GM12878 (cell line): Measurements from ENCODE around the gene COA1. TPM values are rescaled to one million over a fixed set of nuclear protein-coding genes. Genes with fewer than 3 reads are reported as not detected.

Experiments
- ATF2 ChIP-seq: IDR thresholded peaks from 2 replicates; pipeline ENCODE4 v1.6.1; 2012; ENCODE audit warnings: low read length, inconsistent platforms
- BACH1 ChIP-seq: fragments of 450-650 bp; IDR thresholded peaks from 2 replicates; pipeline ENCODE4 v1.6.1; 2017; ENCODE audit warnings: mild to moderate bottlenecking, borderline replicate concordance
- CREM ChIP-seq: IDR thresholded peaks from 2 replicates; pipeline ENCODE4 v1.6.1; 2014; ENCODE audit warnings: antibody characterized with exemption, low read depth
- HCFC1 ChIP-seq: fragments of 150-350 bp; IDR thresholded peaks from 2 replicates; pipeline ENCODE4 v1.6.1; 2014; ENCODE audit warnings: low read length
- JUND ChIP-seq: IDR thresholded peaks from 2 replicates; pipeline ENCODE4 v1.6.1; 2012; ENCODE audit warnings: low read depth, mild to moderate bottlenecking, low read length, improper control_type of control experiment, moderate library complexity
- LARP7 ChIP-seq: fragments of 450-650 bp; IDR thresholded peaks from 2 replicates; pipeline ENCODE4 v1.6.1; 2017; ENCODE audit warnings: mild to moderate bottlenecking
- MLLT1 ChIP-seq: fragments of 450-650 bp; IDR thresholded peaks from 2 replicates; pipeline ENCODE4 v1.6.1; 2016; ENCODE audit warnings: mild to moderate bottlenecking
- MYC ChIP-seq: IDR thresholded peaks from 2 replicates; pipeline ENCODE4 v1.6.1; 2011; ENCODE audit warnings: mild to moderate bottlenecking, low read length, moderate library complexity, inconsistent platforms; ENCODE audit not compliant: insufficient read depth, insufficient replicate concordance, insufficient read length, severe bottlenecking
- NBN ChIP-seq: fragments of 450-650 bp; IDR thresholded peaks from 2 replicates; pipeline ENCODE4 v1.6.1; 2016
- NFYA ChIP-seq: IDR thresholded peaks from 2 replicates; pipeline ENCODE4 v1.6.1; 2011; ENCODE audit warnings: low read depth, mild to moderate bottlenecking, low read length, improper control_type of control experiment, borderline replicate concordance
- NR2C1 ChIP-seq: fragments of 450-650 bp; IDR thresholded peaks from 2 replicates; pipeline ENCODE4 v1.6.1; 2017; ENCODE audit warnings: antibody characterized with exemption, mild to moderate bottlenecking, moderate library complexity
- PAX5 ChIP-seq: IDR thresholded peaks from 2 replicates; pipeline ENCODE4 v1.6.1; 2011; ENCODE audit warnings: low read depth, low read length, borderline replicate concordance
- POLR2AphosphoS5 ChIP-seq: IDR thresholded peaks from 2 replicates; pipeline ENCODE4 v1.6.1; 2011; ENCODE audit warnings: mild to moderate bottlenecking, low read length, inconsistent platforms
- RFX5 ChIP-seq: IDR thresholded peaks from 2 replicates; pipeline ENCODE4 v1.6.1; 2011; ENCODE audit warnings: low read depth, low read length, improper control_type of control experiment
- SMAD1 ChIP-seq: fragments of 450-650 bp; IDR thresholded peaks from 2 replicates; pipeline ENCODE4 v1.6.1; 2018; ENCODE audit warnings: mild to moderate bottlenecking, low read depth; ENCODE audit not compliant: partially characterized antibody
- SMC3 ChIP-seq: IDR thresholded peaks from 2 replicates; pipeline ENCODE4 v1.6.1; 2011; ENCODE audit warnings: low read length, improper control_type of control experiment, borderline replicate concordance
- STAT3 ChIP-seq: IDR thresholded peaks from 2 replicates; pipeline ENCODE4 v1.6.1; 2011; ENCODE audit warnings: low read depth, low read length, improper control_type of control experiment
- TARDBP ChIP-seq: IDR thresholded peaks from 2 replicates; pipeline ENCODE4 v1.6.1; 2016; ENCODE audit warnings: borderline replicate concordance
- TBL1XR1 ChIP-seq: IDR thresholded peaks from 2 replicates; pipeline ENCODE4 v1.6.1; 2012; ENCODE audit warnings: low read depth, low read length, improper control_type of control experiment
- ZBED1 ChIP-seq: IDR thresholded peaks from 2 replicates; pipeline ENCODE4 v1.6.1; 2016; ENCODE audit warnings: borderline replicate concordance
- ZNF274 ChIP-seq: IDR thresholded peaks from one replicate; pipeline ENCODE4 v1.8.0; 2011; ENCODE audit not compliant: insufficient read length, insufficient read depth
- ZSCAN29 ChIP-seq: fragments of 450-650 bp; IDR thresholded peaks from 2 replicates; pipeline ENCODE4 v1.6.1; 2017; ENCODE audit warnings: mild to moderate bottlenecking, moderate library complexity
- polyA plus RNA-seq, 11 experiments: library from polyadenylated mRNA; depleted of rRNA in 4 of 11; unstranded in 6 of 11; stranded (reverse) in 5 of 11; fragments of >200 nt; fragmentation: Nextera tagmentation in 4 of 11; fragmentation: Illumina TruSeq in 1 of 11; extraction: Ambion mirVana in 4 of 11; extraction: Trizol in 1 of 11; gene quantifications; 1 replicate in 1 of 11; 2 replicates in 10 of 11; pipeline versions ENCODE4 v1.2.1 to v1.2.3, GENCODE V29; 2011 to 2016; ENCODE audit warnings: inconsistent platforms in 2 of 11, missing spikeins in 2 of 11, low read depth in 1 of 11
- total RNA-seq, 4 experiments: library from RNA; depleted of rRNA in 3 of 4; stranded (reverse); fragments of >200 nt in 3 of 4; fragmentation: Illumina TruSeq in 1 of 4; extraction: Trizol in 1 of 4; gene quantifications; 2 replicates each; pipeline versions ENCODE4 v1.2.1 to v1.2.3, GENCODE V29; 2013 to 2021
- TF ChIP-seq, protein P1 (sequence below): fragments of 450-650 bp; IDR thresholded peaks from 2 replicates; pipeline ENCODE4 v1.6.1; 2017; ENCODE audit warnings: mild to moderate bottlenecking, low read depth, inconsistent platforms; ENCODE audit not compliant: poor library complexity, severe bottlenecking
- TF ChIP-seq, protein P2 (sequence below): fragments of 450-650 bp; formaldehyde crosslinking; IDR thresholded peaks from 2 replicates; pipeline ENCODE4 v1.5.0; 2022; ENCODE audit warnings: mild to moderate bottlenecking, missing genetic modification characterization

Gene COA1
- total and polyA plus RNA-seq, 10 of the 15 experiments (the other 5 are each of a cell fraction or from before 2014, with no cell fraction given): 83.1 to 258 (median 111) TPM

DNA sequence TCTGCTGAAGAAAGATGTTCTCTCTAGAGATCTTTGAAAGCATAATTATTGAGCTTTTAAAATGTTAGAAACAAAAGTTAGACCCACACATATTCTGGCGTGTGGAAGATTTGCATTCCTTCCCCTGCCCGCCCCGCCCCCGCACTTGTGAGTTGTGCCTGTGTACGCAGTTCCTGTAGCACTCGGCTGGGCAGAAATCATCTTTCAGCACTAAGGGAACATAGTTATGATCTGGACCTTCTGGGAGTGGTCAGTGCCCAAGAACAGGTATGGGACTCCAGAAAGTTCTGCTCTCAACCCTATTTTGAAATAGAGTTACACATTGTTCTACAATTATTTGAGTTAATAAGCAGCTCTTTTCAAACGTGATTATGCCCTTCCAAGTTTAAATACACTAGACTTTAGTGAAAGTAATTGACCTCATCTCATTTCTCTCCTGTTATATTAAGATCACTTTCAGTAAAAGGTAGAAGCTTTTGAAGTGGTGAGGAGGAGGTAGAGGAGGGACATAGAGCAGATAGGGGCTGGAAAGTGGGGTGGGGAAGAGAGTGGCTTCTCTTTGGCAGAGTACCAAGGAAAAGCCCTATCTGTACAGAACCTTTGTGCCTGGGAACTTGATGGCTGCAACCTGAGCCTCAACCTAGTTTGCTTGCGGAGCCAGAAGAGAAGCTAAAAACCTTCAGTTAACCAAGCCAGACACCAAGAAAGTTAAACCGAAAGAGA is 34.9 kb upstream of the COA1 start (continued):
- no peak for TF ChIP-seq SMC3
- no peak for TF ChIP-seq HCFC1
- TF ChIP-seq NBN: no peak
- TF ChIP-seq JUND: no peak
- TF ChIP-seq, protein P1, sequence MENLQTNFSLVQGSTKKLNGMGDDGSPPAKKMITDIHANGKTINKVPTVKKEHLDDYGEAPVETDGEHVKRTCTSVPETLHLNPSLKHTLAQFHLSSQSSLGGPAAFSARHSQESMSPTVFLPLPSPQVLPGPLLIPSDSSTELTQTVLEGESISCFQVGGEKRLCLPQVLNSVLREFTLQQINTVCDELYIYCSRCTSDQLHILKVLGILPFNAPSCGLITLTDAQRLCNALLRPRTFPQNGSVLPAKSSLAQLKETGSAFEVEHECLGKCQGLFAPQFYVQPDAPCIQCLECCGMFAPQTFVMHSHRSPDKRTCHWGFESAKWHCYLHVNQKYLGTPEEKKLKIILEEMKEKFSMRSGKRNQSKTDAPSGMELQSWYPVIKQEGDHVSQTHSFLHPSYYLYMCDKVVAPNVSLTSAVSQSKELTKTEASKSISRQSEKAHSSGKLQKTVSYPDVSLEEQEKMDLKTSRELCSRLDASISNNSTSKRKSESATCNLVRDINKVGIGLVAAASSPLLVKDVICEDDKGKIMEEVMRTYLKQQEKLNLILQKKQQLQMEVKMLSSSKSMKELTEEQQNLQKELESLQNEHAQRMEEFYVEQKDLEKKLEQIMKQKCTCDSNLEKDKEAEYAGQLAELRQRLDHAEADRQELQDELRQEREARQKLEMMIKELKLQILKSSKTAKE: no peak
- no peak for TF ChIP-seq PAX5
- no peak for TF ChIP-seq MYC
- TF ChIP-seq TBL1XR1: no peak
- no peak for TF ChIP-seq ATF2
- no peak for TF ChIP-seq SMAD1
- TF ChIP-seq NR2C1: no peak
- no peak for TF ChIP-seq TARDBP
- TF ChIP-seq STAT3: no peak
- TF ChIP-seq POLR2AphosphoS5: no peak; the same call in 1 of the 2 replicates
- no peak for TF ChIP-seq MLLT1
- no peak for TF ChIP-seq ZNF274
- TF ChIP-seq LARP7: no peak
- 0 out of 2 replicates have a peak, but pooled peaks have one; percentile 46 for TF ChIP-seq ZBED1
- TF ChIP-seq NFYA: no peak
- TF ChIP-seq RFX5: no peak
- TF ChIP-seq BACH1: no peak
- TF ChIP-seq ZSCAN29: no peak
- TF ChIP-seq, protein P2, sequence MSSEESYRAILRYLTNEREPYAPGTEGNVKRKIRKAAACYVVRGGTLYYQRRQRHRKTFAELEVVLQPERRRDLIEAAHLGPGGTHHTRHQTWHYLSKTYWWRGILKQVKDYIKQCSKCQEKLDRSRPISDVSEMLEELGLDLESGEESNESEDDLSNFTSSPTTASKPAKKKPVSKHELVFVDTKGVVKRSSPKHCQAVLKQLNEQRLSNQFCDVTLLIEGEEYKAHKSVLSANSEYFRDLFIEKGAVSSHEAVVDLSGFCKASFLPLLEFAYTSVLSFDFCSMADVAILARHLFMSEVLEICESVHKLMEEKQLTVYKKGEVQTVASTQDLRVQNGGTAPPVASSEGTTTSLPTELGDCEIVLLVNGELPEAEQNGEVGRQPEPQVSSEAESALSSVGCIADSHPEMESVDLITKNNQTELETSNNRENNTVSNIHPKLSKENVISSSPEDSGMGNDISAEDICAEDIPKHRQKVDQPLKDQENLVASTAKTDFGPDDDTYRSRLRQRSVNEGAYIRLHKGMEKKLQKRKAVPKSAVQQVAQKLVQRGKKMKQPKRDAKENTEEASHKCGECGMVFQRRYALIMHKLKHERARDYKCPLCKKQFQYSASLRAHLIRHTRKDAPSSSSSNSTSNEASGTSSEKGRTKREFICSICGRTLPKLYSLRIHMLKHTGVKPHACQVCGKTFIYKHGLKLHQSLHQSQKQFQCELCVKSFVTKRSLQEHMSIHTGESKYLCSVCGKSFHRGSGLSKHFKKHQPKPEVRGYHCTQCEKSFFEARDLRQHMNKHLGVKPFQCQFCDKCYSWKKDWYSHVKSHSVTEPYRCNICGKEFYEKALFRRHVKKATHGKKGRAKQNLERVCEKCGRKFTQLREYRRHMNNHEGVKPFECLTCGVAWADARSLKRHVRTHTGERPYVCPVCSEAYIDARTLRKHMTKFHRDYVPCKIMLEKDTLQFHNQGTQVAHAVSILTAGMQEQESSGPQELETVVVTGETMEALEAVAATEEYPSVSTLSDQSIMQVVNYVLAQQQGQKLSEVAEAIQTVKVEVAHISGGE (CRISPR knock-in tag): no peak
- TF ChIP-seq CREM: peak; percentile 23; the same call in 1 of the 2 replicates
